ENCODE results near the gene GRIK5.

GRIK5 gene

DNA sequence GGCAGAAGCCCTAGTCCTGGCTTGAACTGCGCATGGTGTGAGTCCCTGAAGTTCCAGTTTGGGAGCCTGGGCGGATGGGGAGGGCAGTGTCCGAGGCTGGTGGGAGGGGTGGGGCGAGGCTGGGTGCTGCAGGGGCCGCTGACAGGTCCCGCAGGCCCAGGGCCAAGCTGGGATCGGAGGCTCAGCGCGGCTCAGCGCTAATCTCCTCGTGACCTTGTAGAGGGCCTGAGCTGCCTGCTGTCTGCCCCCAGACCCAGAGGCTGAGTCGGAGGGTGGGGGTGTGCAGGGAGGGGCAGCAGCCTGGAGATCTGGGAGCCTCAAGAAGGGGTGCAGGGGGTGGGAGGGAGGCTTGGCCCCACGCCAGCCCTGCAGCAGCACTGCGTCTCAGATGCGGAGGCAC is 79.0 kb downstream of the GRIK5 start:
- H3K27me3 ChIP-seq = peaks cover 56% of the 10 kb centered on the region
- no peak overlapping the region for H3K27ac ChIP-seq
- no peaks in the 10 kb centered on the region for H3K9me3 ChIP-seq
- TF ChIP-seq, protein P1, sequence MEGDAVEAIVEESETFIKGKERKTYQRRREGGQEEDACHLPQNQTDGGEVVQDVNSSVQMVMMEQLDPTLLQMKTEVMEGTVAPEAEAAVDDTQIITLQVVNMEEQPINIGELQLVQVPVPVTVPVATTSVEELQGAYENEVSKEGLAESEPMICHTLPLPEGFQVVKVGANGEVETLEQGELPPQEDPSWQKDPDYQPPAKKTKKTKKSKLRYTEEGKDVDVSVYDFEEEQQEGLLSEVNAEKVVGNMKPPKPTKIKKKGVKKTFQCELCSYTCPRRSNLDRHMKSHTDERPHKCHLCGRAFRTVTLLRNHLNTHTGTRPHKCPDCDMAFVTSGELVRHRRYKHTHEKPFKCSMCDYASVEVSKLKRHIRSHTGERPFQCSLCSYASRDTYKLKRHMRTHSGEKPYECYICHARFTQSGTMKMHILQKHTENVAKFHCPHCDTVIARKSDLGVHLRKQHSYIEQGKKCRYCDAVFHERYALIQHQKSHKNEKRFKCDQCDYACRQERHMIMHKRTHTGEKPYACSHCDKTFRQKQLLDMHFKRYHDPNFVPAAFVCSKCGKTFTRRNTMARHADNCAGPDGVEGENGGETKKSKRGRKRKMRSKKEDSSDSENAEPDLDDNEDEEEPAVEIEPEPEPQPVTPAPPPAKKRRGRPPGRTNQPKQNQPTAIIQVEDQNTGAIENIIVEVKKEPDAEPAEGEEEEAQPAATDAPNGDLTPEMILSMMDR (IDR thresholded peaks at IDR 0.05) = no peak
- no peaks in the 10 kb centered on the region for H3K36me3 ChIP-seq
- H3K4me3 ChIP-seq (ENCODE audit: low read depth in 1 of 2, low read length in 1 of 2) = no peak overlapping the region
- H3K4me1 ChIP-seq (ENCODE audit: control insufficient read depth in 1 of 2, insufficient read depth in 1 of 2, low read depth in 1 of 2, low read length in 1 of 2) = peaks cover 3 to 9% of the 10 kb centered on the region in 2 experiments

DNA sequence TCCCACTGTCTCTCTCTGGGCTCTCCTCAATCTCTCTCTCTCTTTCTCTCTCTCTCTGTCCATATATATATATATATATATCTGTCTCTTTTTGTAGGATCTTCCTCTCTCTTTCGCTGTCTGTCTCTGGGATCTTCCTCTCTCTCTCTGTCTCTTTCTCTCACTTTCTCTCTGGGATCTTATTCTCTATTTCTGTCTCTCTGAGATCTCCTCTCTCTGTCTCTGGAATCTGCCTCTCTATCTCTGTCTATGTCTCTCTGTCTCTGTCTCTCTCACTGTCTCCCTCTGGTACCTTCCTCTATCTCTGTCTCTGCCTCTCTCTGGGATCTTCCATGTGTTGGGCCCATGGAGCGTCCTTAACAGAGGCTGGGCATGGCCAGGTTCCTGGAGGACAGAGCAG is 79.4 kb downstream of the GRIK5 start:
- Histone ChIP-seq H3K4me1 (ENCODE audit: control insufficient read depth in 1 of 2, insufficient read depth in 1 of 2, low read depth in 1 of 2, low read length in 1 of 2) (peaks cover 3 to 9% of the 10 kb centered on the region in 2 experiments), H3K4me3 (ENCODE audit: low read depth in 1 of 2, low read length in 1 of 2) (no peak overlapping the region), H3K36me3 (no peaks in the 10 kb centered on the region), H3K9me3 (no peaks in the 10 kb centered on the region), H3K27me3 (peaks cover 52% of the 10 kb centered on the region), H3K27ac (no peak overlapping the region)
- TF ChIP-seq, protein P1 (IDR thresholded peaks at IDR 0.05) = no peak

DNA sequence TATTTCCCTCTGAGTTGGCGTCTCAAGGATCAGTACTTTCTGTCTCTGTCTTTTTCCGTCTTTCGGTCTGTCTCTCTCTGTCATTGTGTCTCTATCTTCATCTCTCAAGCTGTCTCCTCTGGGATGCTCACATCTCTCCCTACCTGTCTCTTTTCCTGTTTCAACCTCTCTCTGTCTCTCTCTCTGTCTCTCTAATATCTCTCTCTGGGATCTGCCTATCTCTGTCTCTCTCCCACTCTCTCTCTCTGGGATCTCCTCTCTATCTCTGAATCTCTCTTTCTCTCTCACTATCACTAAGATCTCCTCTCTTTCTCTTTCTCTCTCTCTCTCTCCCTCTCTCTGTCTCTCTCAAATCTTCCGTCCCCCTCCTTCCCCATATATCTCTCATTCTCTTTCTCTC is 80.0 kb downstream of the GRIK5 start:
- Histone ChIP-seq H3K27ac (no peak overlapping the region), H3K36me3 (no peaks in the 10 kb centered on the region), H3K27me3 (peaks cover 46% of the 10 kb centered on the region), H3K9me3 (no peaks in the 10 kb centered on the region), H3K4me1 (ENCODE audit: control insufficient read depth in 1 of 2, insufficient read depth in 1 of 2, low read depth in 1 of 2, low read length in 1 of 2) (peaks cover 3 to 9% of the 10 kb centered on the region in 2 experiments), H3K4me3 (ENCODE audit: low read depth in 1 of 2, low read length in 1 of 2) (no peak overlapping the region)
- TF ChIP-seq, protein P1 (IDR thresholded peaks at IDR 0.05) = no peak

DNA sequence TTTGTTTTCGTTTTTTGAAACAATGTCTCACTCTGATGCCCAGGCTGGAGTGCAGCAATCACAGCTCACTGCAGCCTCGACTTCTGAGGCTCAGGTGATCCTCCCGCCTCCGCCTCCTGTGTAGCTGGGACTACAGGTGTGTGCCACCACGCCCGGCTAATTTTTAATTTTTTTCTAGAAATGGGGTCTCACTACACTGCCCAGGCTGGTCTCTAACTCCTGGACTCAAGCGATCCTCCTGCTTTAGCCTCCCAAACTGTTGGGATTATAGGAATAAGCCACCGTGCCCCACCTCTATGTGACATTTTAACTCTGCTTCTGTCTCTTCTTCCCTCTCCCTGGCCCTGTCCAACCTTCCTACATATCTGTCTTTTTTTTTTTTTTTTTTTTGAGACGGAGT is 81.1 kb downstream of the GRIK5 start:
- Histone ChIP-seq H3K4me3 (ENCODE audit: low read depth in 1 of 2, low read length in 1 of 2) (no peak overlapping the region), H3K27ac (no peak overlapping the region), H3K27me3 (peaks cover 35% of the 10 kb centered on the region), H3K36me3 (no peaks in the 10 kb centered on the region), H3K9me3 (no peaks in the 10 kb centered on the region), H3K4me1 (ENCODE audit: control insufficient read depth in 1 of 2, insufficient read depth in 1 of 2, low read depth in 1 of 2, low read length in 1 of 2) (peaks cover 3 to 5% of the 10 kb centered on the region in 2 experiments)
- TF ChIP-seq, protein P1 (IDR thresholded peaks at IDR 0.05) = no peak

DNA sequence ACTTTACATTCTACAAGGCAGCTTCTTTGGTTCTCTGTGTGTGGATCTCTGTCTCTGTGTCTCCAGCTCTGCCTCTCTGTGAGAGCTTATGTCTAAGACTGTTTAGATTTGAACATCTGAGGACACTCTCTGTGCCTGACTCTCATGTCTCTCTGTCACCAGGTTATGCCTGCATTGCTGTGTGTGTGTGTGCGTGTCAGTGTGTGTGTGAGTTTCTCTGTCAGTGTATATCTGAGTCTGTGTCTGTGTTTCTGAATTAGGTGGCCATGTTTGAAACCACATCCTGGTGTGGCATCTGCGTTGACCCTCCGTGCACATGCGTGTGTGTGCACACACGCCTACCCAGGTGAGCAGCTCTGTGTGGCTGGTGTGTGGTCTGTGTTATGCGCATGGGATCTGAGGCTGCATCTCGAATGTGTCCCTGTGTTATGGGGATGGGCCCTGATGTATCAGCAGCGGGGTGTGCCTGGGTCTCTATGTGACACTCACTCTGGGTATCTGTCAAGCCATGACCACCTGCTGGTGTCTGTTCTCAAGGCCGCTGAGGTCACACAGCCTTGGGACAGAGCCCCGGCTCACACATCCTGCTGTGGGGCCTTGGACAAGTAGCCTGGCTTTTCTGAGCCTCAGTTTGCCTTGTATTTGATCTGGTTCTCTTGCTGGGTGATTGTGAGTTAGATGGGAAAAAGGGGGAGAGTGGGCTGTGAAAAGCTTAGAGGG is 82.7 kb downstream of the GRIK5 start:
- TF ChIP-seq, protein P1 (IDR thresholded peaks at IDR 0.05) = no peak
- H3K4me1 ChIP-seq (ENCODE audit: control insufficient read depth in 1 of 2, insufficient read depth in 1 of 2, low read depth in 1 of 2, low read length in 1 of 2) = no peaks in the 10 kb centered on the region
- H3K4me3 ChIP-seq (ENCODE audit: low read depth in 1 of 2, low read length in 1 of 2) = no peak overlapping the region
- H3K27ac ChIP-seq = no peak overlapping the region
- no peaks in the 10 kb centered on the region for H3K36me3 ChIP-seq
- peaks cover 19% of the 10 kb centered on the region for H3K27me3 ChIP-seq
- H3K9me3 ChIP-seq = no peaks in the 10 kb centered on the region

All from neutrophil (primary cell).